OCI-LY3 (cell line): ENCODE data around the gene HEMK1.

Experiments
- EZH2phosphoT487 ChIP-seq: fragments of 200-600 bp; shearing (Covaris generic); IDR thresholded peaks from 2 replicates; pipeline ENCODE4 v1.6.1; 2018; ENCODE audit warnings: antibody characterized with exemption, mixed run types, low read depth
- TF ChIP-seq, protein P1 (sequence below): fragments of 200-600, 300-600 bp; sonication (generic); IDR thresholded peaks from 2 replicates; pipeline ENCODE4 v1.5.1; 2014; ENCODE audit warnings: antibody characterized with exemption, low read length, low read depth

DNA sequence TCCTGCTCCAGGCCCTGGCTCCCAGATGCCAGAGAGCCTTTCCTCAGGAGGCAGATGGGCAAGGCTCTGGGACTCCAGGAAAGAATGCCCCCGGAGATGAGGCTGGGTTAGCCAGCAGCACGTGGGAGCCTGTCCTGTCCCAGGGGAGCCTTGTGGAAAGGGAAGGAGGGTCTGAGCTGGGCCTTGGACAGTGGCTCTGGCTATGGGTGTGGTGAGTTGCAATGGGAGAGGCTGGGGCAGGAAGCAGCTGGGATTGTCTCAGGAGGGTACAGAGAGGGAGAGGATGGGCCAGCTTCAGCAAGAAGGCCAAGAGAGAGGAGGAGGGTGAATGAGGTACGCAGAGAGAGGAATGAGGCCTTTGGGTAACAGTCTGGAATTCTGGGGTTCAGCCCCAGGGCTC is 48.5 kb upstream of the HEMK1 start:
- TF ChIP-seq, protein P1, sequence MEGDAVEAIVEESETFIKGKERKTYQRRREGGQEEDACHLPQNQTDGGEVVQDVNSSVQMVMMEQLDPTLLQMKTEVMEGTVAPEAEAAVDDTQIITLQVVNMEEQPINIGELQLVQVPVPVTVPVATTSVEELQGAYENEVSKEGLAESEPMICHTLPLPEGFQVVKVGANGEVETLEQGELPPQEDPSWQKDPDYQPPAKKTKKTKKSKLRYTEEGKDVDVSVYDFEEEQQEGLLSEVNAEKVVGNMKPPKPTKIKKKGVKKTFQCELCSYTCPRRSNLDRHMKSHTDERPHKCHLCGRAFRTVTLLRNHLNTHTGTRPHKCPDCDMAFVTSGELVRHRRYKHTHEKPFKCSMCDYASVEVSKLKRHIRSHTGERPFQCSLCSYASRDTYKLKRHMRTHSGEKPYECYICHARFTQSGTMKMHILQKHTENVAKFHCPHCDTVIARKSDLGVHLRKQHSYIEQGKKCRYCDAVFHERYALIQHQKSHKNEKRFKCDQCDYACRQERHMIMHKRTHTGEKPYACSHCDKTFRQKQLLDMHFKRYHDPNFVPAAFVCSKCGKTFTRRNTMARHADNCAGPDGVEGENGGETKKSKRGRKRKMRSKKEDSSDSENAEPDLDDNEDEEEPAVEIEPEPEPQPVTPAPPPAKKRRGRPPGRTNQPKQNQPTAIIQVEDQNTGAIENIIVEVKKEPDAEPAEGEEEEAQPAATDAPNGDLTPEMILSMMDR, result no peak
- no peak for TF ChIP-seq EZH2phosphoT487
